Karpas-422 (cell line): Measurements from ENCODE around the gene DNAAF5. TPM values are rescaled to one million over a fixed set of nuclear protein-coding genes. Genes with fewer than 3 reads are reported as not detected.

Source experiments
- DNase-seq: peaks from one replicate; pipeline ENCODE4 v3.0.0-alpha.2; 2015
- H2AFZ ChIP-seq: fragments of 200-600 bp; sonication (generic); 2 replicates; pipeline ENCODE4 v1.6.1; 2014; ENCODE audit warnings: antibody characterized with exemption, low read length, mixed read lengths
- H3K27ac ChIP-seq: fragments of 200-600 bp; sonication (generic); 2 replicates; pipeline ENCODE4 v1.5.1; 2014; ENCODE audit warnings: mild to moderate bottlenecking, low read length, moderate library complexity
- H3K27me3 ChIP-seq: fragments of 200-600 bp; sonication (generic); 2 replicates; pipeline ENCODE4 v1.6.1; 2014; ENCODE audit warnings: low read length, mixed read lengths
- H3K36me3 ChIP-seq: fragments of 200-600 bp; sonication (generic); 2 replicates; pipeline ENCODE4 v1.6.1; 2014; ENCODE audit warnings: low read length, mixed read lengths; ENCODE audit not compliant: insufficient read depth
- H3K4me1 ChIP-seq: fragments of 200-600 bp; sonication (generic); 2 replicates; pipeline ENCODE4 v1.6.1; 2014; ENCODE audit warnings: mild to moderate bottlenecking, low read length, mixed read lengths
- H3K4me2 ChIP-seq: fragments of 200-600 bp; sonication (generic); 2 replicates; pipeline ENCODE4 v1.6.1; 2014; ENCODE audit warnings: low read length, low read depth, mild to moderate bottlenecking; ENCODE audit not compliant: poor library complexity, severe bottlenecking
- H3K4me3 ChIP-seq: fragments of 200-600 bp; sonication (generic); 2 replicates; pipeline ENCODE4 v1.5.1; 2014; ENCODE audit warnings: mild to moderate bottlenecking, antibody characterized with exemption, low read length, mixed read lengths
- H3K79me2 ChIP-seq: fragments of 200-600 bp; sonication (generic); 2 replicates; pipeline ENCODE4 v1.6.1; 2014; ENCODE audit warnings: mild to moderate bottlenecking, low read length, mixed read lengths
- H3K9ac ChIP-seq: fragments of 200-600 bp; sonication (generic); 2 replicates; pipeline ENCODE4 v1.6.0; 2014; ENCODE audit warnings: low read length
- H3K9me2 ChIP-seq: fragments of 200-600 bp; sonication (generic), shearing (Covaris generic); replicated peaks from 2 replicates; pipeline ENCODE4 v1.6.0; 2014; ENCODE audit warnings: mild to moderate bottlenecking, low read length, moderate library complexity; ENCODE audit not compliant: insufficient read depth
- H3K9me3 ChIP-seq: fragments of 300-700, 200-600 bp; sonication (generic); 2 replicates; pipeline ENCODE4 v1.6.1; 2014; ENCODE audit warnings: low read length, mixed read lengths
- H4K20me1 ChIP-seq: fragments of 200-600 bp; sonication (generic); 2 replicates; pipeline ENCODE4 v1.6.1; 2014; ENCODE audit warnings: mild to moderate bottlenecking, antibody characterized with exemption, low read length, low read depth; ENCODE audit not compliant: insufficient read depth
- total RNA-seq: library from RNA; depleted of rRNA; stranded (reverse); fragments of >200 nt; shearing (Covaris generic); gene quantifications from 2 replicates; pipeline ENCODE4 v1.2.3, GENCODE V29; 2014; ENCODE audit warnings: low replicate concordance

The DNAAF5 gene
- total RNA-seq, 1 experiment from 2014 or later = 22.6 TPM

GRCh38 chr7:730501-731439 lies 4.3 kb downstream of the DNAAF5 start:
- H3K36me3 ChIP-seq = peaks cover 54% of the 10 kb centered on the region
- H3K4me2 ChIP-seq = no peak overlapping the region
- H3K4me3 ChIP-seq = no peak overlapping the region
- peaks cover 16% of the 10 kb centered on the region for H3K9me3 ChIP-seq
- H4K20me1 ChIP-seq = no peaks in the 10 kb centered on the region
- peaks cover 75% of the 10 kb centered on the region for H3K79me2 ChIP-seq
- no peaks in the 10 kb centered on the region for H3K27me3 ChIP-seq
- no peak overlapping the region for H2AFZ ChIP-seq
- H3K9ac ChIP-seq = no peak overlapping the region
- H3K4me1 ChIP-seq = peaks cover 15% of the 10 kb centered on the region
- no peaks in the 10 kb centered on the region for H3K9me2 ChIP-seq
- no peak overlapping the region for H3K27ac ChIP-seq
- DNase-seq = no peak

DNA sequence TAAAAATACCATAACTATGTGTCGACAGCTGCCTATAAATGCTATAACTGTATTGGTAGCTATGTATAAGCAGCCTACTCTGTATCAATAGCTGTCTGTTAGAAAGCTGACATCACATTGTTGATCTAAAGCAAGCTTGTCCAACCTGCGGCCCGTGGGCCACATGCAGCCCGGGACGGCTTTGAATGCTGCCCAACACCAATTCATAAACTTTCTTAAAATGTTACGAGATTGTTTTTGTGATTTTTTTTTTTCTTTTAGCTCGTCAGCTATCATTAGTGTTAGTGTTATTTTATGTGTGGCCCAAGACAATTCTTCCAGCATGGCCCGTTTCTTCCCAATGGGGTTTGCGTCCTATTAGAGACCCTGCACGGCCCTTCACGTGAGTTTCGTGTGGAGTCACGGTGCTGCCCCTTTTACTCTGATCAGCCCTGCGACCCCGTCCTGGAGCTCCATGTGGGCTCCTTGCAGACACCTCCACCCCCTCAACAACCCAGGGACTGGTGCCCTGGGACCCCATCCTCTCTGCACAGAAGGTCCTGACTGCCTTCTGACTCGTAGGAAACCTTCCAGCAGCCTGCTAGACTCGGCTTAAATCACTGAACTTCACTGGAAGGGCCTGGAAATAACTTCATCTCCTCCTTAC lies 5.1 kb downstream of the DNAAF5 start:
- Histone ChIP-seq H3K27ac (no peak overlapping the region), H3K9me3 (peaks cover 16% of the 10 kb centered on the region), H3K36me3 (peaks cover 61% of the 10 kb centered on the region), H3K27me3 (no peaks in the 10 kb centered on the region), H2AFZ (no peak overlapping the region), H3K9me2 (no peaks in the 10 kb centered on the region), H3K9ac (no peak overlapping the region), H3K4me3 (no peak overlapping the region), H3K79me2 (peaks cover 76% of the 10 kb centered on the region), H4K20me1 (no peaks in the 10 kb centered on the region), H3K4me1 (peaks cover 9% of the 10 kb centered on the region), H3K4me2 (no peak overlapping the region)
- no peak for DNase-seq

- Histone ChIP-seq H2AFZ (no peak overlapping the region), H3K9ac (no peak overlapping the region), H4K20me1 (no peaks in the 10 kb centered on the region), H3K9me2 (no peaks in the 10 kb centered on the region), H3K4me3 (no peak overlapping the region), H3K79me2 (peaks cover 79% of the 10 kb centered on the region), H3K36me3 (peaks cover 63% of the 10 kb centered on the region), H3K27ac (no peak overlapping the region), H3K4me1 (peaks cover 9% of the 10 kb centered on the region), H3K4me2 (no peak overlapping the region), H3K9me3 (peaks cover 16% of the 10 kb centered on the region), H3K27me3 (no peaks in the 10 kb centered on the region)
- no peak for DNase-seq
Observed at GRCh38 chr7:732094-732541, 5.6 kb downstream of the DNAAF5 start.

- H3K4me3 ChIP-seq = no peak overlapping the region
- H3K27me3 ChIP-seq = no peaks in the 10 kb centered on the region
- no peaks in the 10 kb centered on the region for H3K9me2 ChIP-seq
- peaks cover 63% of the 10 kb centered on the region for H3K36me3 ChIP-seq
- DNase-seq = no peak
- H3K27ac ChIP-seq = no peak overlapping the region
- no peak overlapping the region for H2AFZ ChIP-seq
- H3K79me2 ChIP-seq = peaks cover 82% of the 10 kb centered on the region
- peaks cover 9% of the 10 kb centered on the region for H3K4me1 ChIP-seq
- no peak overlapping the region for H3K4me2 ChIP-seq
- peaks cover 16% of the 10 kb centered on the region for H3K9me3 ChIP-seq
- H4K20me1 ChIP-seq = no peaks in the 10 kb centered on the region
- no peak overlapping the region for H3K9ac ChIP-seq
Observed at GRCh38 chr7:732556-732955, 6.1 kb downstream of the DNAAF5 start.

DNA sequence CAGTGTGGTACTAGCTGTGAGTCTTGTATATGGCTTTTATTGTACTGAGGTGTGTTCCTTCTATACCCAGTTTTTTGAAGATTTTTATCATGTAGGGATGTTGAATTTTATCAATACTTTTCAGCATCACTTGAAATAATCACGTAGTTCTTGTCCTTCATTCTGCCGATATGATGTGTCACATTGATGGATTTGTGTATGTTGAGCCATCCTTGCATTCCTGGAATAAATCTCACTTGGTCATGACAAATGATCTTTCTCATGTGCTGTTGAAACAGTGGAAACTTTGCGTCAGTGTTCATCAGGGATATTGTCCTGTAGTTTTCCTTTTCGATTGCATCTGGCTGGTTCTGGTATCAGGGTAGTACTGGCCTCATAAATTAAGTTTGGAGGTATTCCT lies 7.7 kb downstream of the DNAAF5 start:
- H4K20me1 ChIP-seq = no peaks in the 10 kb centered on the region
- no peaks in the 10 kb centered on the region for H3K27me3 ChIP-seq
- H3K9ac ChIP-seq = no peak overlapping the region
- H2AFZ ChIP-seq = no peak overlapping the region
- peaks cover 81% of the 10 kb centered on the region for H3K79me2 ChIP-seq
- H3K4me2 ChIP-seq = no peak overlapping the region
- H3K9me3 ChIP-seq = peaks cover 16% of the 10 kb centered on the region
- no peaks in the 10 kb centered on the region for H3K4me1 ChIP-seq
- H3K36me3 ChIP-seq = peaks cover 66% of the 10 kb centered on the region
- no peaks in the 10 kb centered on the region for H3K9me2 ChIP-seq
- DNase-seq = no peak
- H3K27ac ChIP-seq = no peak overlapping the region
- no peak overlapping the region for H3K4me3 ChIP-seq

GRCh38 chr7:734808-735207 lies 8.3 kb downstream of the DNAAF5 start:
- H3K9me3 ChIP-seq = peaks cover 16% of the 10 kb centered on the region
- no peaks in the 10 kb centered on the region for H3K27me3 ChIP-seq
- no peaks in the 10 kb centered on the region for H3K9me2 ChIP-seq
- peaks cover 85% of the 10 kb centered on the region for H3K79me2 ChIP-seq
- peaks cover 63% of the 10 kb centered on the region for H3K36me3 ChIP-seq
- no peak overlapping the region for H3K4me2 ChIP-seq
- no peak overlapping the region for H3K4me3 ChIP-seq
- H3K4me1 ChIP-seq = no peaks in the 10 kb centered on the region
- H3K9ac ChIP-seq = no peak overlapping the region
- H2AFZ ChIP-seq = no peak overlapping the region
- no peaks in the 10 kb centered on the region for H4K20me1 ChIP-seq
- no peak for DNase-seq
- H3K27ac ChIP-seq = no peak overlapping the region

- H3K36me3 ChIP-seq = peaks cover 42% of the 10 kb centered on the region
- no peaks in the 10 kb centered on the region for H4K20me1 ChIP-seq
- DNase-seq = no peak
- no peak overlapping the region for H2AFZ ChIP-seq
- peaks cover 65% of the 10 kb centered on the region for H3K79me2 ChIP-seq
- H3K9ac ChIP-seq = no peak overlapping the region
- peaks cover 16% of the 10 kb centered on the region for H3K9me3 ChIP-seq
- no peak overlapping the region for H3K4me3 ChIP-seq
- H3K4me1 ChIP-seq = no peaks in the 10 kb centered on the region
- H3K27ac ChIP-seq = no peak overlapping the region
- no peaks in the 10 kb centered on the region for H3K9me2 ChIP-seq
- H3K27me3 ChIP-seq = no peaks in the 10 kb centered on the region
- no peak overlapping the region for H3K4me2 ChIP-seq
Observed at GRCh38 chr7:738241-738640, 11.7 kb downstream of the DNAAF5 start.

DNA sequence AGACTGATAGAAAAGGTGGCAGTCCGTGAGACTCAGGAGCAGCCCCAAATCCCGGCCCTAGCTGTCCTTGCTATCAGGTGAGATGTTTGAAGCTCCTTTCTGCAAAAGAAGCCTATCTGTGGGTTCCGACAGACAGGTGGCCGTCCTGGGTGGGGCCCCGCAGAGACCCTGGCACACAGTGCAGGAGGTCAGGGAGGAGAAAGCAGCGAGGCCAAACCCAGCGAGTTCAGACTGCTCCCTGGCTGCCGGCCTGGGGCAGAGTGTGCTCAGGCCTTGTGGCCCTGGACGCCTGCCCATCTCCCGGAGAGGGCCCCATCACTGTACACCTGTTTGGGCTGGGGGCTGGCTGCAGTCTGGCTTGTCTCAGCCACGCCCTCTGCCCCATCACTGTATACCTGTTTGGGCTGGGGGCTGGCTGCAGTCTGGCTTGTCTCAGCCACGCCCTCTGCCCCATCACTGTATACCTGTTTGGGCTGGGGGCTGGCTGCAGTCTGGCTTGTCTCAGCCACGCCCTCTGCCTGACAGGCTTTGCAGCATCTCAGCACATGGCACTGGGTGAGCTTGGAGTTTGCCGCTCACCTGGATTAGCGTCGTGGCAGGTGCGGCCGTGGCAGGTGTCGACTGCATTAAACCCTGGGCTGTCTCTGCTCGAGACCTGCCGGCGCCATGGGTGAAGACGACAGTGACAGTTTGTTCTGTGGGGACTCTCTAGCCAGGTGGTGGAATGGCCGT lies 12.4 kb downstream of the DNAAF5 start:
- Histone ChIP-seq H3K9me3 (peaks cover 15% of the 10 kb centered on the region), H3K79me2 (peaks cover 58% of the 10 kb centered on the region), H3K4me1 (no peaks in the 10 kb centered on the region), H3K27me3 (no peaks in the 10 kb centered on the region), H3K36me3 (peaks cover 38% of the 10 kb centered on the region), H3K27ac (no peak overlapping the region), H3K9ac (no peak overlapping the region), H2AFZ (no peak overlapping the region), H3K9me2 (no peaks in the 10 kb centered on the region), H4K20me1 (no peaks in the 10 kb centered on the region), H3K4me3 (no peak overlapping the region), H3K4me2 (no peak overlapping the region)
- no peak for DNase-seq
